Activated CD4-positive, alpha-beta T cell treated with anti-CD3 and anti-CD28 coated beads for 4 hours (primary cell): Measurements from ENCODE around the gene GID8.
A peak's percentile ranks its signal among the peaks of the same experiment; 100 is the strongest.

Experiments
- DNase-seq, 2 donors: peaks; one replicate each; pipeline ENCODE4 v3.0.0-alpha.2; 2020

Gene GID8

DNA sequence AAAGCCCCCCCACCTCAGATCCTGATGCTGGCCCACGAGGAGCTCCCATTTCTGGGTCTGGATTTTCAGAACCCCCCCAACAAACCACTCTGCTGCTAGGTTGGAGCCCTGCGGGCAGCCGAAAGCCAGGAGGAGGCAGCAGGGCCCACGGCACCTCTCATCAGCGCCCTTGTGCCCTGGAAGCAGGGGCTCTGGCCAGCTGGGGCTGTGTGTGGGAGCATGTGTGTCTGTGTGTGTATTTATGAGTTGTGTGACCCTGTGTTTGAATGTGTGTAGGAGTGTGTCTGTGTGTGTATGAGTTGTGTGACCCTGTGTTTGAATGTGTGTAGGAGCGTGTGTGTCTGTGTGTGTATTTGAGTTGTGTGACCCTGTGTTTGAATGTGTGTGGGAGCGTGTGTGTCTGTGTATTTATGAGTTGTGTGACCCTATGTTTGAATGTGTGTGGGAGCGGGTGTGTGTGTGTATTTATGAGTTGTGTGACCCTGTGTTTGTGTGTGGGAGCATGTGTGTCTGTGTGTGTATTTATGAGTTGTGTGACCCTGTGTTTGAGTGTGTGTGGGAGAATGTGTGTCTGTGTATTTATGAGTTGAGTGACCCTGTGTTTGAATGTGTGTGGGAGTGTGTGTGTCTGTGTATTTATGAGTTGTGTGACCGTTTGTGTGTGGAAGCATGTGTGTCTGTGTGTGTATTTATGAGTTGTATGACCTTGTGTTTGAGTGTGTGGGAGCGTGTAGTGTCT is 33.4 kb downstream of the GID8 start:
- no peak for DNase-seq

DNA sequence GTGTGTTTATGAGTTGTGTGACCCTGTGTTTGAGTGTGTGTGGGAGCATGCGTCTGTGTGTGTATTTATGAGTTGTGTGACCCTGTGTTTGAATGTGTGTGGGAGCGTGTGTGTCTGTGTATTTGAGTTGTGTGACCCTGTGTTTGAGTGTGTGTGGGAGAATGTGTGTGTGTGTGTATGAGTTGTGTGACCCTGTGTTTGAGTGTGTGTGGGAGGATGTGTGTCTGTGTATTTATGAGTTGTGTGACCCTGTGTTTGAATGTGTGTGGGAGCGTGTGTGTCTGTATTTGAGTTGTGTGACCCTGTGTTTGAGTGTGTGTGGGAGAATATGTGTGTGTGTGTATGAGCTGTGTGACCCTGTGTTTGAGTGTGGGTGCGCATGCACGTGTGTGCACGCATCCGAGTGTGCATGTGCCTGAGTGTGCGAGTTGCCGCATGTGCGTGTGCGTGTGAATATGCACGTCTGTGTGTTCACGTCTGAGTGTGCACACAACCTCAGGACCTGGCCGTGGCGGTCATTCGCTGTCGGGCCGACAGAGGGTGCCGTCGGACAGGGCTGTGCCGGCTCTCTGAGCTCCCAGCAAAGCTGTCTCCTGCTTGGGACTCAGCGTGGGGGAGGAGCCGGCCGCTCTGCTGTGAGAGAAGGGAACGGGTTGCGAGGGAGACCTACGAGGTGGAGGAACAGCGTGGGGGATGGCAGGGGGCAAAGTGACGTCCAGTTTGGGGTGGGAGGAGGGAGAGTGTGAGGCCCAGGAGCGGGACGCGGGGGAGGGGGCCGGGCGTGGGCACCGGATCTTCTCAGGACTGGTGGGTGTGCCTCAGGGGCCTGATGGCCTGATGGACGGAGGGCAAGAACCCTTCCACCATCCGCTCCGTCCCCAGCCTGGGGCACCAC is 34.2 kb downstream of the GID8 start:
- DNase-seq: peak; percentile 79 to 85

DNA sequence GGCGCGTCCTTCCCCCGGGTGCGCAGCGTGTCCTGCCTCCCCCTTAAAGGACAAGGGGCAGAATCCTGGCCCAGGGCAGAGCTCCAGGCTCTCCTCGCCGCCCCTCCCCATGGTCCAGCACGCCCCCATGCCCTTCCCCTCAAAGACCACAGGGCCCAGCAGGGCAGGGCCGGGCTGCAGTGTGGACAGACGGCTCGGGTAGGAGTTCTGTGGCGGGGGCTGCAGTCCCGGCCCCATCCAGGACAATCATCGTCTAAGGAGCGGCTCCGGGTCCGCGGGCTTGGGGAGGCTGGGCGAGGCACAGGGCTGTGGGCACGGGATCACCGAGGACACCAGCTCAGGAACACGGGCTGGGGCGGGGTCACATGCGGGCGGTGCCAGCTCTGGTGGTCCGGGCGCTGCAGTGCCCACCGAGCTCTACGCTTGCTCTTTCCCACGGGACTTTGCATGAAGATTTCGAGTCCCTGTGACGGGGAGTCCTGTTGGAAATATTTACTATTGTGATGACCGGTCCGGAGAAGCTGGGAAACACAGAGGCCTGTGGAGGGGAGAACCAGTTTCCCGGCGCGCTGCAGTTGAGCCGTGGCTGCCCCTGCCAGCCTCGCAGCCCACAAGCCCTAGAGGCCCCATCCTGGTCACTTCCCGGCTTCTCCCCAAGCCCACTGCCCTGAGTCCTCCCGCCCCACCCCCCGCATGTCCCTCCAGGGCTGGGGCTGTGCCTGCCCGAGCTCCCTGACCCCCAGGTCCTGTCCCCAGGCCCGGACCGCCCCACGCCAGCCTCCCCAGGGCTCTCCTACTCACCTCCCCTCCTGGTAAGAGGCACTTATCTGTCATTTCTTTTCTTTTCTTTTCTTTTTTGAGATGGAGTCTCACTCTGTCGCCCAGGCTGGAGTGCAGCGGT is 35.1 kb downstream of the GID8 start:
- DNase-seq: no peak

DNA sequence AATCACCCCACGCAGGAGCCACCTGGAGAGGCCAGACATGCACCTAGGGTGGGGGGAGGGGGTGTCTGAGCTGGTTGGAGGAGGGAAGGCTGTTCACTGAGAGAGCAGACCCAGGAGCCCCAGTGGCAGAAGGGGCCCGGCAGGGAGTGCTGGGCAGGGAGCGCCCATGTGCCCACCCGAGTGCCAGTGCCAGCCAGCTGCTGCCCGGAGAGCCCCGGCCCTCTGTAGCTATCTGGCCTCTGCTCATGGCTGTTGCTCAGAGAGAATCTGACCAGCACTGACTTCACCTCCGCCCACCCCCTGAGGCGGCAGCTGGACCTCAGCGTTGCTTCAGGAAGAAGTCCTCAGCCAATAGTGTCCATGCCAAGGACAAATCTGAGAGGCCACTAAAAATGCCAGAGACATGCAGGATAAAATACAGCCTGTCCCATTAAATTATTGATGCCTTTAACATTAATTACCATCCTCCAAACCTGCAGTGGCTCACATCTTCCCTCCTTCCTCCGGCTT is 37.4 kb downstream of the GID8 start:
- no peak for DNase-seq

DNA sequence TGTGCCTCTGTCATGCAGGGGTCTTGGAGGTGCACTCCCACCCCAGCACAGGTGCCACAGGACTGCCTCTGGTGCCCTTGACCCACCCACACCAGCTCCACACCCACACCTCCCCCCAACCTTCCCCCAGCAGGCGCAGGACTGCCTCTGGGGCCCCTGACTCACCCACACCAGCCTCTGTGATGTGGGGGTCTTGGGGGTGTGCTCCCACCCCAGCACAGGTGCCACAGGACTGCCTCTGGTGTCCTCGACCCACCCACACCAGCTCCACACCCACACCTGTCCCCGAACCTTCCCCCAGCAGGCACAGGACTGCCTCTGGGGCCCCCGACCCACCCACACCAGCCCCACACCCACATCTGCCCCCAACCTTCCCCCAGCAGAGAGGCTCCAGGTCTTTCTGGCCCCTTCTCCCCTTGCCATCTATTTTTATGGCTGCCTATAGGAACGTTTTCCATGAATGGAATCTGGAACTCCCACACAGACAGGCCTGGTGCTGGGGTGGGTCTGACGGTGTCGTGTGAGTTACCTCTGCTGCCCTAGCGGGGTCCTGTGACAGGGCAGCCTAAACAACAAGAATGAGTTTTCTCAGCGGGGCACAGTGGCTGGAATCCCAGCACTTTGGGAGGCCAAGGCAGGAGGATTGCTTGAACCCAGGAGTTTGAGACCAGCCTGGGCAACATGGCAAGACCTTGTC is 38.0 kb downstream of the GID8 start:
- DNase-seq: no peak

DNA sequence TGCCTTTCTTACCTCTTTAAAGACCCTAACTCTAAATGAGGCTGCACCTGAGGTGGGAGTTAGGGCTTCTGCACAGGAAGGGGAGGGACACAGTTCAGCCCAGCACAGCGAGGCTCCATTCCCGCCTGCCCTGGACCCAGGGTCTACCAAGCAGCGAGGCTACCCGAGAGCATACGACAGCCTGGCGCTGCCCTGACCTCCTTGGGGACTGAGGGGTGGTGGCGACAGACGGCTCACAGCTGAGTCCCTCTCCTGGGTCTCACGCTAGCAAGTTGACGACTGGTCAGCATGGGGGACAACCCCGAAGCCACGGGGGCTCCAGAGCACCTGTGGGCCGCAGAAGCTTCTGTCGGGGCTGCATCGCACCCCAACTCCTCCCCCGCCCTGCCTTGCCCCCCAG is 38.9 kb downstream of the GID8 start:
- no peak for DNase-seq

DNA sequence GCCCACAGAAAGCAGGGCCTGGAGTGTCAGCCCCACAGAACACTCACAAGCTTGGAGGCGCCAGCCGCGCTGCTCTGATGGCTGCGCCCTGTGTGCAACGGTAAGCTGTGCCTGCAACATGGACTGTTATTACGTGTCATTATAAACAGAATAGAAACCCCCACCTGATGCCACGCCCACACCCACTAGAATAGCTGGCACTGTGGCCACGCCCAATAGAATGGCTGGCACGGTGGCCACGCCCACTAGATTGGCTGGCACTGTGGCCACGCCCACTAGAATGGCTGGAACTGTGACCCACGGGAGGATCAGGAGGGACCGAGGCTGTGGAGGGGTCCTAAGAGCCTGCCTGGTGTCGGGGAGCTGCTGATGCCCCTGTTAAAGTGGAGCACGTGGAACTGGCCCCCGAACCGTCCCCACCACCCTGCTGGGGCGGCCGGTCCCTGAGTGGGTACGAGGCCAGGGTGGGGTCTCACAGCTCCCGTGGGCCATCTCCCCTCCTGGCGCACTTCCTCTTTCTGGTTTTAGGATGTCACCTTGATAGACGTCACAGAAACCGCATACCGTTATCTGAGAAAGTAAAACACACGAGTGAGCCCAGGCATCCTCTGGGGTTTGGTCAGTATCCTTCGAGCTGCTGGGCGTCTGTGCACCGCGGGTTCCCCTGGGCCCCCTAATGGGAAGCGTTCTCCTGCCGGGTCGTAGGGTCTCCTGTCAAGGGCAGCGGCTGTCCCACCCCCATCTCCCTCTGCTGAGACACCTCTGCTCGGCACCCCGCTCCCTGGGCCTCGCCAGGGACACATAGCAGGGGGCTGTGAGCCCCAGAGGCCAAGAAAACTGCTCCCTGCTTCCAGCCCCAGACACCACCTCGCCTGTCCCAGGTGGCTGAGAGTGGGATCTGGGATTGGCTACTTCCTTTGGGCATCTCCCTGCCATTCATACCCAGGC is 39.9 kb downstream of the GID8 start:
- peak; percentile 85 to 87 for DNase-seq

DNA sequence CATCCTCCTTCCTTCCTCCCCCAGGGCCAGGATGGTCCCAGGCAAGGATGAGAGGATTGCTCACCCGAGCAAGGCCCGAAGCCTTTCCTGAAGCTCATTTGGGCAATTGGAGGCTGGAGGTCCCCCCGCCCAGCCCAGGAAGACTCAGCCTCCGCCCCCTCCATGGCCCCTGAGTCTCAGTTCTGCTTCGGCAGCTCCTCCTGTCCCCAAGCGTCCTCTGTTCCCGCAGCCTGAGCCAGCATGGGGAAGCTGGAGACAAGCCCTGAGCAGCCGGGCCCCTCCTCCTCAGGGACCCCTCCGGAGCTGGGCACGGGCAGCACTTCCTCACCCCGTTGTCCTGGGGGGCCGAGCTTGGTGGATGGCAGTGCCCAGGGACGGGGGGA is 40.6 kb downstream of the GID8 start:
- no peak for DNase-seq

DNA sequence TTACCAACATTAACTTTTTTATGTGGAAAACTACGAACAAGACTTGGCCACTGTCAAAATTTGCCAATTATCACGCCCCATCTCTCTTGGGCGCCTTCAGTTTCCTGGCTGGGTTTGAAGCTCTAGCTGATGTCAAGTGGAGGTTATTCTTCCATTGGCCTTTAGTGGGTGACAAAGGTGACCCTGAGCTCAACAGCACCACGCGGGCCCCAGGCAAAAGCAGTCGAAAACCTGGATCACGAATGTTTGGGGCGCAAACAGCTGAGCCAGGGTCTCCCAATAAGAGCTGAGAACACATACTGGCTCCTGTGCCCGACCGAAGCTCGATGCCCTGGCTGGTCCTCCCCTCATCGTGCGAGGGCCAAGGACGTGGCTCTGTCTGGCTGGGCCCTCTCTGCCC is 41.4 kb downstream of the GID8 start:
- no peak for DNase-seq

DNA sequence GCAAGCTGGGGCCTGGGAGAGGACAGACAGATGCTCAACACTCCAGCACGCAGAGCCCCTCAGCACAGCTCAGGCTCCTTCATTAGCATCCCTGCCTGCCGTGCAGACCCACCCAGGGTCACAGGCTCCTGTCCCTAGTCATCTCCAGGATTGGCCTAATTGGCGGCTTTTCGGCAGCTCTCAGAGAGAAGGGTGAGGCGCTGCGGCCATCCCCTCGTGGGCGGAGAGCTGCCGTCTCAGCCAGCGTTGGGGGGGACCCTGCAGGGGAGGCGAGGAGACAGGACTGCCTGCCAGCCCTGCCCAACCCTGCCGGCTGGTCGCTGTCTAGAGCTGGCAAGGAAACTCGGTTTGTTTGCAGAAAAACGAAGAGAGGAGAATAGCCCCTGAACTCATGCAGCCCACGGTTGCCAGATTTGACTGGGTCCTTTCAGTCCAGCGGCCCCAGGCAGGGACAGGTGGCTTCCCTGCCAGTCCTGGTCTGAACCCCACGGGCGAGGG is 42.0 kb downstream of the GID8 start:
- no peak for DNase-seq

DNA sequence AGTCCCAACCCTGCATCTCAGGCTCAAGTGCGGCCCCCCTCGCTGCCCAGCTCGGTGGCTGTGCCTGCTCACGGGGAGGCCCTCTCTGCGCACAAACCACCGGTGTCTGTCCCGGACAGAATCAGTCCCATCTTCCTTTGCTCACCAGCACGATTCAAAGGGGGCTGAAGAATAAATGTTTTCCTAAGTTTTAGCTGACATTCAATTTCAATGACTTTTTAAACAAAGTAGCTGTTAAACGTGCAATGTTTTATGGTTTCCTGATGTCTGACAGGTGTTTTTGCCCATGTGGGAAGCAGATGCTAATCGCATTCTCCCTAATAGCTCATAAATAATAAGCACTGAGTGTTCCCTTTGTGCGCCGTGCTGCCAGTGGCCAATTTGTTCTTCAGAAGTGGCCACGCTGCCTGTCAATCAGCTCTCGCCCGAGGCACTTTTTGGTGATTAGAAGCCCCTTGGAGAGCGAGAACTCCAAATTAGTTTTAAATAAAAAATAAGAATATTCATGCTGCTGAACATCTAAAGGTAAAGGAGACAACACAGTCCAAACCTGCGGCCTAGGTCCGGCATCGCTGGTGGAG is 42.5 kb downstream of the GID8 start:
- DNase-seq: no peak

DNA sequence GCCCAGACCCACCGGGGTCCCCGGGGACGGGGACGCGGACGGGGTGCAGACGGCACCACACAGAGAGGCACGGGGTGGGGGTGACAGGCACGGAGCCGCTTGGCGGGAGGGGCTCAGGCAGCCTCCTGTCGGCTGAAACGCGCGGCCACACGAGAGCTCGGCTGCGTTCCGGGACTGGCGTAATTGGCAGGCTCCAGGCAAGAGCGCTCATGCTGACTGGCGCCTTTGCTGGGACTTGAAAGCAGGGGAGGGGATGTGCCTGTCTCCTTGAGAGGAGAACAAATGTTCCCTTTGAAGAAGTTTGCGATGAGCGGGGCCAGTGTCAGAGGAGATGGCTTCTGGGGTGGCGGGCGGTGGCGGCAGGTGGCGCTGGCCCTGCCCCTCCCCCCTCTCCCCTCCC is 43.0 kb downstream of the GID8 start:
- peak; percentile 18 to 22 for DNase-seq

DNA sequence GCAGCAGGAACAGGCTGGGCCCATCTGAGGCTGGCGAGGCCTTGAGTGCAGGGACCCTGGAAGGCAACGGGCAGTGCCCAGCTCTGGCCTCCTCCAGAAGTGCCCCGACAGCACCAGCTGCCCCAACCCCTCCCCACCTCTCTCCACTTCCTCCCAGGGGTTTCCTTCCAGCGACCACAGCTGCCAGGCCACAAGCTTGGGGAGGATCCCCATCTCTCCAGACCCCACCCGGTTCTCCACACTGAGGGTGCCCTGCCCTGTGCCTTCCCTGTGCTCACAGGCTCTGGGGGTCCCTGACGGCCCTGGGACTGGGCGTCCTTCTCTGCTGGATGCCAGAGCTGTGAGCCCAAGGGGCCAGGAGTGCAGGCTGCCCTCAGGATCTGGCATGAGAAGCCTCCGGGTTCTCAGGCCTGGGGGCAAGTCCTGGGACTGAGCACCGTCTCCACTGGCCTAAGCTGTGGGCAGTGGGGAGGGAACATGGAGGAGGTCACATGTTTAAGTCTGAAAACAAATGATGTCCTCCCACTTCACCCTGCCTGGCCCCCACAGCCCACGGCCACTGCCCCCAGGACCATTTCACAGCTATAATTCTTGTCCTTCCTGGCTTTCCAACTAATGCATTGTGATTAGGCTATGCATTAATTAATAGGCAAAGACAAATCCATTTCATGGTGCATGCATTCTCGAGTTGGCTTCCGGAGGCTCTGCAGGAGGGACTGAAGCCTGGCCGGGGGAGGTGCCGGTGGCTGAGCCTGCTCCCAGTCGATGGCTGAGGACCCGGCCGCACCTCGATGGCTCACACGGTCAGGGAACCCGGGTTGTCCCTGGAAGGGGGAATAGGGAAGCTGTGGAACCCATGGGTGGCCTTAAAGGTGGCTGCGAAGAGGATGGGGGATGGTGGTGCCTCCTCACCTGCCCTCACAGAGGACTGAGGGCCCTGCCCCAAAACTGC is 44.5 kb downstream of the GID8 start:
- DNase-seq: no peak

DNA sequence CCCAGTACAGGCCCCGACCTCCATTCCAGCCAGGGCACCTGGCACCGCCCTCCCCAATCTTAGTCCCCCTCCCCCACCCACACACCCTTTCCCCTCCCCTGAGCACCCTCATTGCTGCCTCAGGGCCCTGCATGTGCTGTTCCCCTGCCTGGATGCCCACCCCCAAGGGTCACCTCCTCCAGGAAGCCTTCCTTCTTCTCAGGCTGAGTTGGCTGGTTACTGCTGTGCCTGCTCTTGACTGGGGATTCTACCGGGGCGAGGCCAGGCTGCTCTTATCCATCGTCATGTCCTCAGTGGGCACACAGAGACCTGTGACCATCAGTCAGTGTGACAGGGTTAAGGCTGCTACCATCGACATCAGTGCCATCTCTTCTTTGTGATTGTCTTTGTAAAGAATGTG is 45.3 kb downstream of the GID8 start:
- DNase-seq: no peak

DNA sequence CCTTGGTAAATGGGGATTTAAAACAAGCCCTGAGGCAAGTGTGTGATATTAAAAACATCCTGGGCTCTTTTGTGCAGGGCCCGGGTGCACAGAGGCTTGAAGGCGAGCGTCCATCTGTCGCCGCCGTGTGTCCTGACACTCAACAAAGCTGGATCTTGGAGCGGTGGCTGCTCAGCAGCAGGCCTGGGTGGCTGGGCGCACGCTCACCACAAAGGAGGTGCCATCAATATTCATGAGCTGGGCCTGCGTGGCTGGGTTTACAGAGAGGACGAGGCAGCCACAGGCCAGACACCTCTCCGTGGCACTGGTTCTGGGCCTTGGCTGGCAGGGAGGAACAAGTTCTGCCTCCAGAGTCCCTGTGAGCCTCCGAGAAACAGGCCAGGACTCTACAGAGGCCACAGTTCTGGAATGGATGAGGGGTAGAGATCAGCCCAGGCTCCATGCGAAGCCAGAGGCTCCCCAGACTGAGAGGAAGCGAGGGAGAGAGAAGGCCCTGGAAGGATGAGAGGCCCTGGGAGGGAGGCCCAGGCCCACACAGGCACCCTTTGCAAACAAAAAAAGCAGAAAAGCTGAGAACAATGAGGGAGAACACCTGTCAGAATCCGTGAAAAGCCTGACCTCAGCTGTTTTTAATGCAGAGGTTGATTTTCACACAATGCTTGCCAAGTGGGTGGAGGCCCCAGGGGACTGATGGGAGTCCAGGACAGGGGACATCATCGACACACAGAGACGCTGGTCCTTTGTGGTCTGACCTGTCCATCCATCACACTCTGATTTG is 46.9 kb downstream of the GID8 start:
- DNase-seq: no peak

DNA sequence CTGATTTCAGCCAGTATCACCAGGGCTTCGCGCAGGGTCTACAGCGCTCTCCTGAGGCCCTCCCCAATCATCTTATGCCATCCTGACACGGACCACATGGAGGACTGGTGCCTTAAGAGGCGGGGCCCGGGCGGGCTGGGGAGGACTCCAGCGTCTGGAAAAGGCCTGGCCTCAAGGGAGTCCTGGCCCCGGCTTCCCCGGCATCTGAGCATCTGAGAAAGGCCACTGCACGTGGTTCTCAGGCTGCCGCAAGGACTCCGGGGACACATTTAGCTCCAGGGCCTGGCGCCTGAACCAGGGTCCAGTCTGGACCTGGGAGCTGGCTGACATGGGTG is 47.5 kb downstream of the GID8 start:
- no peak for DNase-seq

DNA sequence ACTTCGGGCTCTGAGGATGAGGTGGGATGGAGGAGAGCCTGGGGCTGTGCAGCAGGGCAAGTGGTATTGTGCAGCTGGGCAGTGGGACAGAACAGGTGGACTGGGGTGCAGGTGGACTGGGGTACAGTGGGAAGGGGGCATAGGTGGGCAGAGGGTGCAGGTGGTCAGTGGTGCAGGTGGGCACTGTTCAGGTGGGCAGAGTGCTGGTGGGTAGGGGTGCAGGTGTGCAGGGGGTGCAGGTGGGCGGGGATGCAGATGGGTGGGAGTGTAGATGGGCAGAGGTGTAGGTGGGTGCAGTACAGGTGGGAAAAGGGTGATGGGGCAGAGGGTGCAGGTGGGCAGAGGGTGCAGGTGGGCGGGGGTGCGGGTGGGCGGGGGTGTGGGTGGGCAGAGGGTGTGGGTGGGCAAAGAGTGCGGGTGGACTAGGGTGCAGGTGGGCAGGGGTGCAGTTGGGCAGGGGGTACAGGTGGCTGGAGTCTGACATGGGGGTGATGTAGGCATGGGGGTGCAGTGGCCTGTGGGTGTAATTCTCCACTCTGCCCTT is 48.4 kb downstream of the GID8 start:
- DNase-seq: no peak

DNA sequence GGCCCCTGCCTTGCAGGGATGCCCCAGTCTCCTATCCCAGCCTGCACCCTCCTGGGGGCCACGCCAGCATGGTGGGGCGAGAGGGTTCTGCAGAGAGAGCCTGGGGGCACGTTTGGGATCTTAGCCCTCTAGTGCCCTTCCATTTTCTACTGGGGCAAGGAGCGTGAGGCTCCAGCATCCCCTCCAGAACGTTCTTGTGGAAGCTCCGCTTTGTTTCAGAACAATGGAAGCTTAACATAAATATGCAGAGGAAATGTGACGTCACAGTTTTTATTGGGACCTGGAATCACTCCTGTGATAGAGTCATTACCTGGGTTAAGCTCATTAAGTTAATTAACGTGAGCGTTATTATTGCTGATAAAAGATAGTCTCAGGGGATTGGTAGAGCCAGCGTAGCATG is 49.2 kb downstream of the GID8 start:
- no peak for DNase-seq
